Fibroblast of the aortic adventitia (primary cell): ENCODE measurements around the gene ADAMTS2. TPM values are rescaled to one million over a fixed set of nuclear protein-coding genes. Genes with fewer than 3 reads are reported as not detected.

Source experiments
- DNase-seq: peaks from one replicate; pipeline ENCODE4 v3.0.0-alpha.2; 2010; ENCODE audit warnings: low read depth
- H3K4me3 ChIP-seq: 2 replicates; pipeline ENCODE4 v1.5.1; 2011; ENCODE audit warnings: low read depth, mild to moderate bottlenecking, control low read depth, low read length, moderate library complexity
- CTCF ChIP-seq: IDR thresholded peaks from 2 replicates; pipeline ENCODE4 v1.5.1; 2011; ENCODE audit warnings: mild to moderate bottlenecking, low read length, control low read depth, inconsistent platforms; ENCODE audit not compliant: insufficient read depth
- total RNA-seq: library from RNA; depleted of rRNA; stranded (reverse); fragments of >200 nt; gene quantifications from 2 replicates; pipeline ENCODE4 v1.2.3, GENCODE V29; 2012; ENCODE audit warnings: low replicate concordance

Gene ADAMTS2
- total RNA-seq, 1 donor = 25.8 TPM

- DNase-seq = no peak
- no peak for TF ChIP-seq CTCF
- H3K4me3 ChIP-seq = no peak overlapping the region
Observed at GRCh38 chr5:179222246-179223017, 122.8 kb downstream of the ADAMTS2 start.

DNA sequence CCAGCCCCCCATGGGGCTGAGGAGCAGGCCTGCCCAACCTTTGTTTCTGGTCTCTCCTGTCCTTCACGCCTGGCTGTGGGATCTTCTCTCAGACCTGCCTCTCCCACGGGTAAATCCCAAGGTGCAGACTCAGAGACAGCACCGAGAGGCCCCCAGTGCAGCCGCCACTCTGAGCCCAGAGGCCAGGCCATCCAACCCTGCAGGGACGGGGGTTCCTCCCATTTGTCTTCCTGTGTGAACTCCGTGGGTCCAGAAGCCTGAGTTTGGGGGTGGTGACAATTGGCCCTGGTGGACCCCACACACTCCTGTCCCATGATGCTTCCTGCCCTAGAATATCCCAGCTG lies 123.4 kb downstream of the ADAMTS2 start:
- DNase-seq = no peak
- H3K4me3 ChIP-seq = no peak overlapping the region
- TF ChIP-seq CTCF = no peak

- H3K4me3 ChIP-seq = no peak overlapping the region
- TF ChIP-seq CTCF = no peak
- DNase-seq = no peak
Observed at GRCh38 chr5:179221196-179221876, 123.9 kb downstream of the ADAMTS2 start.

- no peak for TF ChIP-seq CTCF
- no peak for DNase-seq
- no peak overlapping the region for H3K4me3 ChIP-seq
Observed at GRCh38 chr5:179220716-179221115, 124.5 kb downstream of the ADAMTS2 start.

- DNase-seq = no peak
- no peak for TF ChIP-seq CTCF
- H3K4me3 ChIP-seq = no peak overlapping the region
Observed at GRCh38 chr5:179219661-179220620, 125.3 kb downstream of the ADAMTS2 start.

DNA sequence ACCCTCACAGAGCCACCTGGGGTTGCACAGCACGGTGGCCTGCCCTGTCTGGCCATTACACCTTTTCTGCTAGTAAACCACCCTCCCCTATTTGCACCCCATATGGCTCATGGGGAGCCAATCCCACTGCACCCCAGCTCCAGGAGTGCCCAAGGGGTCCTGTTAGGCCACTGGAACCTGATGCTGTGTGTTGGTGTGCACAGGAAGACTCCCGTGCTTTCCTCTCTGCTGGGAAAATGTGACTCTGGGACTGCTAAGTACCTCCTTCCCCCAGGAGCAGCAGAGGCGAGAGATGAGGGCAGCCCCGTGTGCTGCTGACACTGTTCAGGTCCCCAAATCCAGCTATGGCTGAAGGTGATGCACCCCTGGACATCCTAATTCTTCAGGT lies 126.3 kb downstream of the ADAMTS2 start:
- no peak overlapping the region for H3K4me3 ChIP-seq
- no peak for DNase-seq
- no peak for TF ChIP-seq CTCF
